ENCODE data around the gene KLF1. TPM values are rescaled to one million over a fixed set of nuclear protein-coding genes. Genes with fewer than 3 reads are reported as not detected.
A peak's percentile ranks its signal among the peaks of the same experiment; 100 is the strongest.

Gene KLF1
- total and polyA plus RNA-seq, 8 donors = 0.05 to 0.19 (median 0.18) TPM; not detected in 5

- TF ChIP-seq POLR2A (IDR thresholded peaks at IDR 0.05) = no peak
- TF ChIP-seq POLR2AphosphoS5 (IDR thresholded peaks at IDR 0.05) = no peak
- TF ChIP-seq EP300 (IDR thresholded peaks at IDR 0.05) = no peak
- no peak for TF ChIP-seq CTCF (IDR thresholded peaks at IDR 0.05)
- 7 to 9% (median 9%) methylated on average over 38 to 39 of the region's 39 CpGs for WGBS, 5 donors
- no peaks in the 10 kb centered on the region for H3K9me3 ChIP-seq
- intact Hi-C loops (cut with DNase I; ENCODE audit: low total_unique reads) = no loop called here
- H3K4me3 ChIP-seq = no peak overlapping the region
- H3K27ac ChIP-seq = no peak overlapping the region
- H3K4me1 ChIP-seq = peaks cover 24 to 55% (median 48%) of the 10 kb centered on the region in 4 donors
- peak; percentile 40 to 66 for DNase-seq
- H3K36me3 ChIP-seq = no peaks in the 10 kb centered on the region
- peaks cover 41 to 100% (median 94%) of the 10 kb centered on the region in 3 donors for H3K27me3 ChIP-seq
These were observed 51.8 kb downstream of the KLF1 start for GRCh38 chr19:12834976-12835757.

GRCh38 chr19:12834566-12834943 is 52.4 kb downstream of the KLF1 start, which contains the start of gene RTBDN:
RTBDN (minus strand) TSS chr19:12834579; CDS start chr19:12829979, 4,600 bp downstream.
- Histone ChIP-seq H3K36me3 (no peaks in the 10 kb centered on the region), H3K4me1 (peaks cover 24 to 55% (median 47%) of the 10 kb centered on the region in 4 donors), H3K9me3 (no peaks in the 10 kb centered on the region), H3K27ac (no peak within 1 kb of the TSS), H3K4me3 (peak within 1 kb of the TSS; percentile 45 to 65 (median 48)), H3K27me3 (peaks cover 40 to 100% (median 94%) of the 10 kb centered on the region in 3 donors)
- TF ChIP-seq POLR2A (IDR thresholded peaks at IDR 0.05) = no peak
- TF ChIP-seq POLR2AphosphoS5 (IDR thresholded peaks at IDR 0.05) = no peak
- no peak for TF ChIP-seq CTCF (IDR thresholded peaks at IDR 0.05)
- TF ChIP-seq EP300 (IDR thresholded peaks at IDR 0.05) = no peak
- peak in 1 of 2 donors; percentile 37 for DNase-seq
- WGBS, 5 donors = 4 to 14% (median 8%) methylated on average over 11 to 20 of the region's 20 CpGs
- intact Hi-C loops (cut with DNase I; ENCODE audit: low total_unique reads) = no loop called here

Small RNA genes within 50 kb of the gene (small RNA-seq; reads per million reads assigned to genes)
- gene MIR5695 (0 to 0.10 (median 0) reads per million in 4 donors), gene MIR6794 (0 reads per million in 4 donors)

Other genes starting within 250 kb of the KLF1 start
- 100 to 1,000 TPM in 4 of 5 donors, 10 to 100 TPM in 1; 41.7 to 429 (median 117) TPM for gene MAN2B1, start 220.5 kb downstream of the KLF1 start, total RNA-seq
- gene MAN2B1, start 220.5 kb downstream of the KLF1 start, polyA plus RNA-seq = 10 to 100 TPM; 20.6 to 59.0 (median 42.1) TPM
- 10 to 100 TPM in 1 of 5 donors, 1 to 10 TPM in 4; 1.4 to 12.9 (median 9.6) TPM for gene WDR83, start 220.4 kb downstream of the KLF1 start, total RNA-seq
- 10 to 100 TPM; 20.6 to 33.4 (median 32.7) TPM for gene WDR83, start 220.4 kb downstream of the KLF1 start, polyA plus RNA-seq
- 100 to 1,000 TPM in 2 of 5 donors, 10 to 100 TPM in 3; 51.7 to 287 (median 82.6) TPM for gene DHPS, start 205.3 kb downstream of the KLF1 start, total RNA-seq
- 10 to 100 TPM; 65.1 to 76.0 (median 75.0) TPM for gene DHPS, start 205.3 kb downstream of the KLF1 start, polyA plus RNA-seq
- not detected for gene GNG14, start 199.2 kb downstream of the KLF1 start, total RNA-seq
- gene GNG14, start 199.2 kb downstream of the KLF1 start, polyA plus RNA-seq = not detected
- gene FBXW9, start 190.6 kb downstream of the KLF1 start, total RNA-seq = 10 to 100 TPM in 1 of 5 donors, 1 to 10 TPM in 3, under 1 TPM in 1; 0.29 to 10.9 (median 2.7) TPM
- 1 to 10 TPM; 4.6 to 9.8 (median 5.8) TPM for gene FBXW9, start 190.6 kb downstream of the KLF1 start, polyA plus RNA-seq
- 100 to 1,000 TPM in 1 of 5 donors, 10 to 100 TPM in 4; 20.6 to 143 (median 59.8) TPM for gene TNPO2, start 163.3 kb downstream of the KLF1 start, total RNA-seq
- gene TNPO2, start 163.3 kb downstream of the KLF1 start, polyA plus RNA-seq = 10 to 100 TPM; 13.7 to 18.5 (median 17.2) TPM
- gene TRIR, start 152.5 kb downstream of the KLF1 start, total RNA-seq = 100 to 1,000 TPM; 104 to 687 (median 176) TPM
- gene TRIR, start 152.5 kb downstream of the KLF1 start, polyA plus RNA-seq = 100 to 1,000 TPM; 341 to 367 (median 348) TPM
- 10 to 100 TPM in 3 of 5 donors, 1 to 10 TPM in 1, under 1 TPM in 1; 0.89 to 27.2 (median 15.5) TPM for gene GET3, start 149.7 kb downstream of the KLF1 start, total RNA-seq
- 10 to 100 TPM; 55.1 to 90.4 (median 75.5) TPM for gene GET3, start 149.7 kb downstream of the KLF1 start, polyA plus RNA-seq
- gene BEST2, start 135.4 kb downstream of the KLF1 start, total RNA-seq = 100 to 1,000 TPM in 1 of 5 donors, not detected in 4; 165 TPM
- under 1 TPM in 1 of 3 donors, not detected in 2; 0.08 TPM for gene BEST2, start 135.4 kb downstream of the KLF1 start, polyA plus RNA-seq
- 100 to 1,000 TPM in 3 of 5 donors, 10 to 100 TPM in 2; 33.0 to 797 (median 303) TPM for gene HOOK2, start 111.6 kb downstream of the KLF1 start, total RNA-seq
- gene HOOK2, start 111.6 kb downstream of the KLF1 start, polyA plus RNA-seq = 10 to 100 TPM; 30.1 to 74.1 (median 66.7) TPM
- 100 to 1,000 TPM; 178 to 625 (median 336) TPM for gene JUNB, start 95.7 kb downstream of the KLF1 start, total RNA-seq
- 100 to 1,000 TPM; 128 to 152 (median 136) TPM for gene JUNB, start 95.7 kb downstream of the KLF1 start, polyA plus RNA-seq
- gene PRDX2, start 85.4 kb downstream of the KLF1 start, total RNA-seq = 100 to 1,000 TPM; 118 to 284 (median 129) TPM
- gene PRDX2, start 85.4 kb downstream of the KLF1 start, polyA plus RNA-seq = 100 to 1,000 TPM; 213 to 257 (median 240) TPM
- not detected for gene THSD8, start 85.1 kb downstream of the KLF1 start, total RNA-seq
- 1 to 10 TPM; 2.9 to 8.3 (median 5.1) TPM for gene THSD8, start 85.1 kb downstream of the KLF1 start, polyA plus RNA-seq
- 10 to 100 TPM in 2 of 5 donors, 1 to 10 TPM in 2, under 1 TPM in 1; 0.45 to 36.2 (median 6.2) TPM for gene RNASEH2A, start 80.6 kb downstream of the KLF1 start, total RNA-seq
- gene RNASEH2A, start 80.6 kb downstream of the KLF1 start, polyA plus RNA-seq = 10 to 100 TPM in 1 of 3 donors, 1 to 10 TPM in 2; 5.4 to 10.6 (median 6.4) TPM
- not detected for gene RTBDN, start 52.6 kb downstream of the KLF1 start, total RNA-seq
- gene RTBDN, start 52.6 kb downstream of the KLF1 start, polyA plus RNA-seq = under 1 TPM in 1 of 3 donors, not detected in 2; 0.53 TPM
- 10 to 100 TPM in 1 of 5 donors, 1 to 10 TPM in 3, not detected in 1; 1.3 to 33.9 (median 5.9) TPM for gene MAST1, start 48.7 kb downstream of the KLF1 start, total RNA-seq
- 1 to 10 TPM in 1 of 3 donors, under 1 TPM in 2; 0.43 to 1.1 (median 0.56) TPM for gene MAST1, start 48.7 kb downstream of the KLF1 start, polyA plus RNA-seq
- 10 to 100 TPM; 11.9 to 53.1 (median 30.4) TPM for gene DNASE2, start 5.8 kb downstream of the KLF1 start, total RNA-seq
- gene DNASE2, start 5.8 kb downstream of the KLF1 start, polyA plus RNA-seq = 10 to 100 TPM in 2 of 3 donors, 1 to 10 TPM in 1; 9.0 to 26.2 (median 20.3) TPM
- gene GCDH, start 4.0 kb upstream of the KLF1 start, total RNA-seq = 10 to 100 TPM in 4 of 5 donors, not detected in 1; 17.5 to 30.8 (median 23.9) TPM
- gene GCDH, start 4.0 kb upstream of the KLF1 start, polyA plus RNA-seq = 10 to 100 TPM; 21.6 to 26.6 (median 24.0) TPM
- gene SYCE2, start 32.1 kb upstream of the KLF1 start, total RNA-seq = not detected
- under 1 TPM in 1 of 3 donors, not detected in 2; 0.23 TPM for gene SYCE2, start 32.1 kb upstream of the KLF1 start, polyA plus RNA-seq
- gene FARSA, start 46.5 kb upstream of the KLF1 start, total RNA-seq = 100 to 1,000 TPM in 1 of 5 donors, 10 to 100 TPM in 4; 27.2 to 125 (median 51.9) TPM
- gene FARSA, start 46.5 kb upstream of the KLF1 start, polyA plus RNA-seq = 10 to 100 TPM; 34.7 to 40.3 (median 39.4) TPM
- 100 to 1,000 TPM; 337 to 947 (median 504) TPM for gene CALR, start 51.4 kb upstream of the KLF1 start, total RNA-seq
- gene CALR, start 51.4 kb upstream of the KLF1 start, polyA plus RNA-seq = 100 to 1,000 TPM in 2 of 3 donors, 10 to 100 TPM in 1; 71.2 to 236 (median 158) TPM
- 100 to 1,000 TPM in 3 of 5 donors, 10 to 100 TPM in 2; 44.1 to 144 (median 103) TPM for gene RAD23A, start 58.7 kb upstream of the KLF1 start, total RNA-seq
- gene RAD23A, start 58.7 kb upstream of the KLF1 start, polyA plus RNA-seq = 100 to 1,000 TPM; 101 to 141 (median 106) TPM
- 10 to 100 TPM in 4 of 5 donors, 1 to 10 TPM in 1; 1.8 to 93.3 (median 25.9) TPM for gene GADD45GIP1, start 70.0 kb upstream of the KLF1 start, total RNA-seq
- 10 to 100 TPM; 59.0 to 75.4 (median 61.8) TPM for gene GADD45GIP1, start 70.0 kb upstream of the KLF1 start, polyA plus RNA-seq
- gene DAND5, start 82.4 kb upstream of the KLF1 start, total RNA-seq = under 1 TPM in 1 of 5 donors, not detected in 4; 0.58 TPM
- under 1 TPM in 2 of 3 donors, not detected in 1; 0.12 to 0.13 TPM for gene DAND5, start 82.4 kb upstream of the KLF1 start, polyA plus RNA-seq
- gene NFIX, start 108.3 kb upstream of the KLF1 start, total RNA-seq = 100 to 1,000 TPM in 1 of 5 donors, 10 to 100 TPM in 4; 14.0 to 183 (median 63.3) TPM
- gene NFIX, start 108.3 kb upstream of the KLF1 start, polyA plus RNA-seq = 10 to 100 TPM; 11.5 to 45.0 (median 30.2) TPM
- gene LYL1, start 215.7 kb upstream of the KLF1 start, total RNA-seq = 10 to 100 TPM in 2 of 5 donors, 1 to 10 TPM in 2, not detected in 1; 1.3 to 19.3 (median 7.6) TPM
- gene LYL1, start 215.7 kb upstream of the KLF1 start, polyA plus RNA-seq = 1 to 10 TPM; 4.1 to 5.5 (median 5.0) TPM
- 100 to 1,000 TPM in 1 of 5 donors, 10 to 100 TPM in 4; 29.6 to 373 (median 36.5) TPM for gene TRMT1, start 229.5 kb upstream of the KLF1 start, total RNA-seq
- gene TRMT1, start 229.5 kb upstream of the KLF1 start, polyA plus RNA-seq = 10 to 100 TPM; 64.7 to 88.2 (median 77.9) TPM
- gene NACC1, start 231.1 kb upstream of the KLF1 start, total RNA-seq = 100 to 1,000 TPM in 1 of 5 donors, 10 to 100 TPM in 4; 10.1 to 122 (median 26.3) TPM
- 10 to 100 TPM in 1 of 3 donors, 1 to 10 TPM in 2; 6.9 to 26.2 (median 9.5) TPM for gene NACC1, start 231.1 kb upstream of the KLF1 start, polyA plus RNA-seq